GM12878 (cell line): Measurements from ENCODE around the gene SCRT2. TPM values are rescaled to one million over a fixed set of nuclear protein-coding genes. Genes with fewer than 3 reads are reported as not detected.

Source experiments
- ATAC-seq: fragments of 200-7000 bp; cut with Tn5 transposase; 3 replicates; pipeline ENCODE4 v1.9.1; 2020; ENCODE audit warnings: mild to moderate bottlenecking, moderate library complexity
- BruUV-seq: library from RNA; stranded (reverse); fragments of 400-500 nt; replicated peaks from 2 replicates; lab custom pipeline; 2021; lab: Mats Ljungman, UMichigan
- CTCF ChIA-PET: fragments of 300-600 bp; sonication (Branson Sonifier 250); formaldehyde crosslinking; extraction: SDS; loops from one replicate; lab custom pipeline; 2021; ENCODE audit warnings: inconsistent platforms; lab: Yijun Ruan, JAX
- POLR2A ChIA-PET: fragments of 350-600 bp; formaldehyde crosslinking; extraction: SDS; loops from one replicate; lab custom pipeline; 2021; ENCODE audit warnings: inconsistent platforms; lab: Charles Lee
- RAD21 ChIA-PET: fragments of 300-600 bp; sonication (Branson Sonifier 250); formaldehyde crosslinking; loops from one replicate; lab custom pipeline; 2023; ENCODE audit warnings: antibody characterized with exemption; ENCODE audit not compliant: unreplicated experiment; lab: Charles Lee
- SMC1A ChIA-PET: fragments of 300-600 bp; sonication (Branson Sonifier 250); formaldehyde crosslinking; loops from one replicate; lab custom pipeline; 2023; ENCODE audit not compliant: unreplicated experiment, uncharacterized antibody; lab: Charles Lee
- DNase-seq: peaks from one replicate; pipeline ENCODE4 v3.0.0-alpha.2; 2011; ENCODE audit warnings: low read depth, low spot score
- FAIRE-seq: peaks from 3 replicates; lab custom pipeline; 2011; peaks lifted over from hg19 to GRCh38; lab: Jason Lieb, UNC
- H2AFZ ChIP-seq: 2 replicates; pipeline ENCODE4 v1.6.0; 2011; ENCODE audit warnings: low read depth, low read length, control low read depth; ENCODE audit not compliant: control insufficient read depth
- H3K27ac ChIP-seq: 2 replicates; pipeline ENCODE4 v1.5.1; 2011; ENCODE audit warnings: control low read depth; ENCODE audit not compliant: control insufficient read depth, insufficient read depth
- H3K27me3 ChIP-seq, 2 experiments: replicated peaks in 1 of 2; 2 replicates each; pipeline versions ENCODE4 v1.6.0 to v1.6.1; 2011; ENCODE audit warnings: low read length in 1 of 2; ENCODE audit not compliant: control insufficient read depth in 2 of 2, insufficient read depth in 2 of 2
- H3K36me3 ChIP-seq, 2 experiments: 2 replicates each; pipeline ENCODE4 v1.5.1; 2011; ENCODE audit warnings: low read length in 1 of 2; ENCODE audit not compliant: control insufficient read depth in 2 of 2, insufficient read depth in 2 of 2
- H3K4me1 ChIP-seq: 2 replicates; pipeline ENCODE4 v1.6.1; 2011; ENCODE audit warnings: mild to moderate bottlenecking, low read length, moderate library complexity, mixed read lengths; ENCODE audit not compliant: control insufficient read depth, insufficient read depth
- H3K4me2 ChIP-seq: 2 replicates; pipeline ENCODE4 v1.6.0; 2011; ENCODE audit warnings: control low read depth; ENCODE audit not compliant: control insufficient read depth, insufficient read depth
- H3K4me3 ChIP-seq: fragments of 200-600 bp; sonication (generic); 2 replicates; pipeline ENCODE4 v1.5.1; 2016
- H3K79me2 ChIP-seq: 2 replicates; pipeline ENCODE4 v1.6.0; 2011; ENCODE audit warnings: low read length; ENCODE audit not compliant: control insufficient read depth, insufficient read depth
- H3K9ac ChIP-seq: 2 replicates; pipeline ENCODE4 v1.8.0; 2011; ENCODE audit warnings: low read length, control low read depth, mixed read lengths; ENCODE audit not compliant: control insufficient read depth, insufficient read depth
- H3K9me3 ChIP-seq: replicated peaks from 3 replicates; pipeline ENCODE4 v1.5.1; 2011; ENCODE audit warnings: mild to moderate bottlenecking, low read length; ENCODE audit not compliant: control insufficient read depth, insufficient read depth
- H4K20me1 ChIP-seq: 2 replicates; pipeline ENCODE4 v1.6.0; 2011; ENCODE audit not compliant: control insufficient read depth, insufficient read depth
- CBFB ChIP-seq: IDR thresholded peaks from 2 replicates; pipeline ENCODE4 v1.6.1; 2016; ENCODE audit warnings: antibody characterized with exemption, low read depth
- CBX5 ChIP-seq: sonication (generic); IDR thresholded peaks from 2 replicates; pipeline ENCODE4 v1.6.1; 2016; ENCODE audit warnings: low read depth, moderate library complexity, mild to moderate bottlenecking, inconsistent platforms
- HDAC6 ChIP-seq: fragments of 200-600 bp; sonication (generic); IDR thresholded peaks from one replicate; pipeline ENCODE4 v1.8.0; 2017; ENCODE audit warnings: antibody characterized with exemption; ENCODE audit not compliant: unreplicated experiment
- NR2C1 ChIP-seq: fragments of 450-650 bp; IDR thresholded peaks from 2 replicates; pipeline ENCODE4 v1.6.1; 2017; ENCODE audit warnings: antibody characterized with exemption, mild to moderate bottlenecking, moderate library complexity
- RCOR1 ChIP-seq: conservative IDR thresholded peaks from 2 replicates; pipeline ENCODE4 v1.6.1; 2012; ENCODE audit warnings: low read depth, low read length, improper control_type of control experiment
- SPI1 ChIP-seq: IDR thresholded peaks from 2 replicates; pipeline ENCODE4 v1.6.1; 2011; ENCODE audit warnings: low read depth, mild to moderate bottlenecking, low read length, moderate library complexity, borderline replicate concordance; ENCODE audit not compliant: insufficient read depth
- SREBF2 ChIP-seq: IDR thresholded peaks from 2 replicates; pipeline ENCODE4 v1.6.1; 2012; ENCODE audit warnings: mild to moderate bottlenecking, low read length
- TARDBP ChIP-seq: IDR thresholded peaks from 2 replicates; pipeline ENCODE4 v1.6.1; 2016; ENCODE audit warnings: borderline replicate concordance
- TCF12 ChIP-seq: IDR thresholded peaks from 2 replicates; pipeline ENCODE4 v1.6.1; 2011; ENCODE audit warnings: low read depth, mild to moderate bottlenecking, low read length
- WRNIP1 ChIP-seq: IDR thresholded peaks from 2 replicates; pipeline ENCODE4 v1.6.1; 2011; ENCODE audit warnings: low read depth, low read length, improper control_type of control experiment, borderline replicate concordance
- ZNF24 ChIP-seq: fragments of 450-650 bp; IDR thresholded peaks from 2 replicates; pipeline ENCODE4 v1.6.1; 2017; ENCODE audit warnings: antibody characterized with exemption, mild to moderate bottlenecking
- WGBS: methylation state at CpG from one replicate; pipeline ENCODE4 v1.1.6; 2016; ENCODE audit warnings: low lambda C conversion rate; ENCODE audit not compliant: insufficient replicate concordance, insufficient coverage; ENCODE audit errors: missing lambda C conversion rate; 5-methylcytosine and 5-hydroxymethylcytosine counted together
- in situ Hi-C: fragments of 300-500 bp; cut with MboI; formaldehyde crosslinking; loops from 9 replicates; pipeline ENCODE4 v1.14.3; 2018; ENCODE audit warnings: mixed read lengths
- intact Hi-C: fragments of 100-400 bp; cut with micrococcal nuclease; formaldehyde crosslinking; loops from one replicate; pipeline ENCODE4 v1.14.2; 2022; ENCODE audit not compliant: unreplicated experiment
- polyA plus RNA-seq, 11 experiments: library from polyadenylated mRNA; depleted of rRNA in 4 of 11; unstranded in 6 of 11; stranded (reverse) in 5 of 11; fragments of >200 nt; fragmentation: Nextera tagmentation in 4 of 11; fragmentation: Illumina TruSeq in 1 of 11; extraction: Ambion mirVana in 4 of 11; extraction: Trizol in 1 of 11; gene quantifications; 1 replicate in 1 of 11; 2 replicates in 10 of 11; pipeline versions ENCODE4 v1.2.1 to v1.2.3, GENCODE V29; 2011 to 2016; ENCODE audit warnings: inconsistent platforms in 2 of 11, missing spikeins in 2 of 11, low read depth in 1 of 11
- total RNA-seq, 4 experiments: library from RNA; depleted of rRNA in 3 of 4; stranded (reverse); fragments of >200 nt in 3 of 4; fragmentation: Illumina TruSeq in 1 of 4; extraction: Trizol in 1 of 4; gene quantifications; 2 replicates each; pipeline versions ENCODE4 v1.2.1 to v1.2.3, GENCODE V29; 2013 to 2021
- TF ChIP-seq, protein P1 (sequence below): fragments of 450-650 bp; IDR thresholded peaks from 2 replicates; pipeline ENCODE4 v1.6.1; 2017; ENCODE audit warnings: low read depth, mild to moderate bottlenecking, moderate library complexity

SCRT2 gene
- total and polyA plus RNA-seq, 10 of the 15 experiments (the other 5 are each of a cell fraction or from before 2014, with no cell fraction given): not detected

DNA sequence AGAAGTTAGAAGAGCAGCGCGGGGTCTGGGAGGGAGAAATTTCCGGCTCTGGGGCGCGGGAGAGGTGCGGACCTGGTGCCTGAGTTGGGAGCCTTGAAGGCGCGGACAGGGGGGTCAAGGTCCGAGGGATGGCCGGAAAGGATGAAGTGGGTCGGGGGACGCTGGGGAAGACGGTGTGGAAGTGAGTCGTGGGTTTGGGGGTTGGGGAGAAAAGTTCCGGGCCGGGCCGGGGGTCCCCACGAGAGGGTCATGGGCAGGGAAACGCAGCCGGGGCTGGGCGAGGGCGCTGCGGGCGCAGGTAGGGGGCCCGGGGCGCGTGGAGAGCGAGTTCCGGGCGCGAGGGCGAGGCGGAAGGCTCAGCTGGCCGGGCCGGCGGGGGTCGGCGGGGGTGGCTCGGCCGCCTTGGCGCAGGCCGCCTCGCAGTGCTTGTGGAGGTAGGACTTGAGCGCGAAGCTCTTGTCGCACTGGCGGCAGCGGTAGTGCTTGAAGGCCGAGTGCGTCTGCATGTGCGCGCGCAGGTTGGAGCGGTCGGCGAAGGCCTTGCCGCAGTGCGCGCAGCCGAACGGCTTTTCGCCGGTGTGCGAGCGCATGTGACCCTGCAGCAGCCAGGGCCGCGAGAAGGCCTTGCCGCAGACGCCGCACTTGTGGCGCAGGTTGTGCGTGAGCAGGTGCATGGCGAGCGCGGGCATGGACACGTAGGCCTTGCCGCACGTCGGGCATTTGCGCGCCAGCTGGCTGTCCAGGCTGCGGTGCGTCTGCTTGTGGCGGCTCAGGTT lies 12.1 kb downstream of the SCRT2 start:
- Histone ChIP-seq H3K79me2 (no peaks in the 10 kb centered on the region), H2AFZ (no peak overlapping the region), H3K4me2 (no peak overlapping the region)
- BruUV-seq: no TSS peak
- 38% methylated on average over 47 of the region's 84 CpGs for WGBS
- no peak for FAIRE-seq
- POLR2A ChIA-PET: no interaction called here
- in situ Hi-C loops: no loop called here
- intact Hi-C loops: no loop called here
- TF ChIP-seq ZNF24 (no peak), HDAC6 (peak; percentile 60)
- TF ChIP-seq, all 136 proteins: peak for 1
- CTCF ChIA-PET: interaction anchor here (1.7 kb wide), 1 partner anchor 18 kb away, joined by 7 read pairs; no protein-coding TSS in a partner anchor
- no peak overlapping the region for H3K9ac ChIP-seq
- RAD21 ChIA-PET: interaction anchor here (0.8 kb wide), 1 partner anchor 17 kb away, joined by 3 read pairs; no protein-coding TSS in a partner anchor
- SMC1A ChIA-PET: no interaction called here
- no peak for ATAC-seq
- H3K9me3 ChIP-seq: no peaks in the 10 kb centered on the region
- no peak for DNase-seq
- H3K4me1 ChIP-seq: no peaks in the 10 kb centered on the region
- H3K4me3 ChIP-seq: no peak overlapping the region
- H3K36me3 ChIP-seq: no peaks in the 10 kb centered on the region
- H3K27ac ChIP-seq: no peak overlapping the region
- H4K20me1 ChIP-seq: no peaks in the 10 kb centered on the region
- H3K27me3 ChIP-seq: peaks cover 3 to 7% of the 10 kb centered on the region in 2 experiments

DNA sequence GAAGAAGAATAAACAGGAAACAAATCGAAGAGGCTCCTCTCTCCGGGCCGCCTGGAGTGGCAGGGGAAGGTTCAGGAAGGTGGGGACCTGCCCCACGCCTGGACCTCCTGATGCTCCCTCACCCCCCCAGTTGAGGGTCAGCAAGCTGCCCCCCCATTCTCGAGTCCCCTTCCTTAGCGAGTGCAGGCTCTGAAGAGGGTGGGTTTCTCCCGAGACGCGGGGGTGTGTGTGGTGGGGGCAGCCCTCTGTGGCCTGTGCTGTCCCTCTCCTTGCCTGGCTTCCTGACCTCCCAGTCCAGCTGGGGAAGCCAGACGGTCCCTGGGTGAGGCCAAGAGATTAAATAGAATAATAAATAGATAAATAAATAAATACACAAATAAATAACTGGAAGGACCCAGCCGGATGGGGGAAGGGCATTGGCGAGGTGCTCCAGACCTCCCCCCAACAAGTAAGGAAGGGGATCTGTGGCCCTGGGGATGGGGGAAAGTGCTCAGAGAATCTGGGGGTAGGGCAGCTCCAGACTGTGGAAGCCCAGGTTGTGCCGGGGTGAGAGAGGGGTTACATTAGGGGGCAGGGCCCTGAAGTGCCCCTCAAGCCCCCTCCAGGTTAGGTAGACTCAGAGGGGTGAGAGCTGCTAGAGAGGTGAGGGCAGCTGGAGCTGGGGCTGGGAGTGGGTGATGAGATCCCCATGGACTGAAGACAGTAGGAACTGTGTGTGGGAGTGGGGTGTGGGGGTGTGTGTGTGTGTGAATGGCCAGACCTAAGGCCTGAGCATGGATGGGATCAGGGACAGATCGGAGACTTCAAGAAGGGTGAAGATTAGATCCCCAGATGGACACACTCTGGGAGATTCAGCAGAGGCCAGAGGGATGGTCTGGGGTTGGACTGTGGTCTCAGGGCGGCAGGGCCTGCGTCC lies 13.1 kb downstream of the SCRT2 start:
- peaks cover 3 to 7% of the 10 kb centered on the region in 2 experiments; a peak in 3 of 4 replicates for H3K27me3 ChIP-seq
- intact Hi-C loops: no loop called here
- RAD21 ChIA-PET: no interaction called here
- H3K9me3 ChIP-seq: no peaks in the 10 kb centered on the region
- H3K79me2 ChIP-seq: no peaks in the 10 kb centered on the region
- CTCF ChIA-PET: no interaction called here
- WGBS: 32% methylated on average over 16 of the region's 16 CpGs
- H3K4me2 ChIP-seq: no peak overlapping the region
- SMC1A ChIA-PET: no interaction called here
- H3K36me3 ChIP-seq: no peaks in the 10 kb centered on the region
- H2AFZ ChIP-seq: no peak overlapping the region
- DNase-seq: no peak
- no peak for ATAC-seq
- no peak for FAIRE-seq
- POLR2A ChIA-PET: no interaction called here
- no peak overlapping the region for H3K9ac ChIP-seq
- no peak overlapping the region for H3K27ac ChIP-seq
- H3K4me3 ChIP-seq: no peak overlapping the region
- H3K4me1 ChIP-seq: no peaks in the 10 kb centered on the region
- in situ Hi-C loops: no loop called here
- BruUV-seq: no TSS peak
- no peaks in the 10 kb centered on the region for H4K20me1 ChIP-seq
- TF ChIP-seq SREBF2 (no peak), CBFB (no peak), WRNIP1 (no peak), SPI1 (no peak), NR2C1 (no peak), TCF12 (no peak), RCOR1 (no peak), CBX5 (no peak), TARDBP (no peak)
- TF ChIP-seq, protein P1, sequence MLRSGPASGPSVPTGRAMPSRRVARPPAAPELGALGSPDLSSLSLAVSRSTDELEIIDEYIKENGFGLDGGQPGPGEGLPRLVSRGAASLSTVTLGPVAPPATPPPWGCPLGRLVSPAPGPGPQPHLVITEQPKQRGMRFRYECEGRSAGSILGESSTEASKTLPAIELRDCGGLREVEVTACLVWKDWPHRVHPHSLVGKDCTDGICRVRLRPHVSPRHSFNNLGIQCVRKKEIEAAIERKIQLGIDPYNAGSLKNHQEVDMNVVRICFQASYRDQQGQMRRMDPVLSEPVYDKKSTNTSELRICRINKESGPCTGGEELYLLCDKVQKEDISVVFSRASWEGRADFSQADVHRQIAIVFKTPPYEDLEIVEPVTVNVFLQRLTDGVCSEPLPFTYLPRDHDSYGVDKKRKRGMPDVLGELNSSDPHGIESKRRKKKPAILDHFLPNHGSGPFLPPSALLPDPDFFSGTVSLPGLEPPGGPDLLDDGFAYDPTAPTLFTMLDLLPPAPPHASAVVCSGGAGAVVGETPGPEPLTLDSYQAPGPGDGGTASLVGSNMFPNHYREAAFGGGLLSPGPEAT: no peak
